Ishikawa (cell line): Measurements from ENCODE around the gene HOXA3.

ENCODE experiments used
- CEBPB ChIP-seq: IDR thresholded peaks from 2 replicates; pipeline ENCODE4 v1.6.1; 2012
- CREB1 ChIP-seq: IDR thresholded peaks from 2 replicates; pipeline ENCODE4 v1.6.1; 2012; ENCODE audit warnings: low read depth
- EGR1 ChIP-seq: IDR thresholded peaks from 2 replicates; pipeline ENCODE4 v1.6.1; 2012
- EP300 ChIP-seq: IDR thresholded peaks from 2 replicates; pipeline ENCODE4 v1.6.1; 2012; ENCODE audit warnings: borderline replicate concordance
- FOXM1 ChIP-seq: IDR thresholded peaks from 2 replicates; pipeline ENCODE4 v1.6.1; 2012; ENCODE audit warnings: low read depth, borderline replicate concordance
- MAX ChIP-seq: IDR thresholded peaks from 2 replicates; pipeline ENCODE4 v1.6.1; 2012
- NFIC ChIP-seq: IDR thresholded peaks from 2 replicates; pipeline ENCODE4 v1.6.1; 2012
- RAD21 ChIP-seq: IDR thresholded peaks from 2 replicates; pipeline ENCODE4 v1.6.1; 2012; ENCODE audit warnings: low read depth
- REST ChIP-seq: IDR thresholded peaks from 2 replicates; pipeline ENCODE4 v1.6.1; 2012; ENCODE audit warnings: low read depth, mild to moderate bottlenecking
- TAF1 ChIP-seq: IDR thresholded peaks from 2 replicates; pipeline ENCODE4 v1.6.1; 2012; ENCODE audit warnings: low read depth, mild to moderate bottlenecking
- TCF12 ChIP-seq: IDR thresholded peaks from 2 replicates; pipeline ENCODE4 v1.6.1; 2012; ENCODE audit warnings: low read depth
- TEAD4 ChIP-seq: IDR thresholded peaks from 2 replicates; pipeline ENCODE4 v1.6.1; 2012
- USF1 ChIP-seq: IDR thresholded peaks from 2 replicates; pipeline ENCODE4 v1.6.1; 2012
- YY1 ChIP-seq: IDR thresholded peaks from 2 replicates; pipeline ENCODE4 v1.6.1; 2012; ENCODE audit warnings: low read depth
- ZBTB7A ChIP-seq: IDR thresholded peaks from 2 replicates; pipeline ENCODE4 v1.6.1; 2012; ENCODE audit warnings: low read depth

Gene HOXA3

GRCh38 chr7:27142580-27143022 is 9.8 kb downstream of the HOXA3 start:
- no peak for TF ChIP-seq FOXM1
- TF ChIP-seq MAX, result no peak; the same call in 1 of the 2 replicates
- TF ChIP-seq CEBPB, result no peak
- no peak for TF ChIP-seq EP300
- TF ChIP-seq NFIC, result no peak
- no peak; the same call in none of the 2 replicates for TF ChIP-seq ZBTB7A
- peak; percentile 22; the same call in 1 of the 2 replicates for TF ChIP-seq TCF12
- no peak for TF ChIP-seq EGR1
- 0 out of 2 replicates have a peak, but pooled peaks have one; percentile 1 for TF ChIP-seq RAD21
- no peak for TF ChIP-seq CREB1
- TF ChIP-seq USF1, result no peak

GRCh38 chr7:27141923-27142579 is 10.3 kb downstream of the HOXA3 start:
- TF ChIP-seq NFIC, result no peak
- TF ChIP-seq RAD21, result no peak
- TF ChIP-seq CREB1, result no peak
- TF ChIP-seq USF1, result no peak

- TF ChIP-seq REST (no peak), NFIC (no peak), MAX (no peak), TEAD4 (no peak), CEBPB (no peak), FOXM1 (no peak), ZBTB7A (no peak), TCF12 (no peak), TAF1 (no peak), EP300 (no peak), RAD21 (no peak), EGR1 (no peak), CREB1 (no peak), YY1 (no peak), USF1 (no peak)
These were observed 11.1 kb downstream of the HOXA3 start for GRCh38 chr7:27141137-27141922.

- no peak for TF ChIP-seq MAX
- TF ChIP-seq CREB1, result no peak
- no peak for TF ChIP-seq USF1
These were observed 12.1 kb downstream of the HOXA3 start for GRCh38 chr7:27140126-27140857.

GRCh38 chr7:27139334-27140125 is 12.9 kb downstream of the HOXA3 start:
- TF ChIP-seq TAF1, result no peak

GRCh38 chr7:27138985-27139333 is 13.4 kb downstream of the HOXA3 start:
- TF ChIP-seq REST (no peak), USF1 (no peak), FOXM1 (no peak), TEAD4 (no peak), RAD21 (no peak), EP300 (no peak), EGR1 (no peak), TAF1 (no peak), YY1 (no peak), CEBPB (no peak), NFIC (no peak), CREB1 (no peak), ZBTB7A (no peak), MAX (no peak), TCF12 (no peak)
